H1 (cell line): ENCODE results near the gene ZC3H18. TPM values are rescaled to one million over a fixed set of nuclear protein-coding genes. Genes with fewer than 3 reads are reported as not detected.

ENCODE experiments used
- CTCF ChIA-PET: fragments of 300-600 bp; sonication (Branson Sonifier 250); formaldehyde crosslinking; loops from one replicate; lab custom pipeline; 2021; ENCODE audit not compliant: partially characterized antibody; lab: Charles Lee
- POLR2A ChIA-PET: fragments of 300-600 bp; sonication (Branson Sonifier 250); formaldehyde crosslinking; loops from one replicate; lab custom pipeline; 2021; ENCODE audit warnings: inconsistent platforms; ENCODE audit not compliant: partially characterized antibody; lab: Charles Lee
- DNase-seq, 2 experiments: peaks; one replicate each; pipeline versions ENCODE4 v3.0.0 to v3.0.0-alpha.2; 2010 to 2022; ENCODE audit warnings: low spot score in 2 of 2, low read depth in 1 of 2, mixed read lengths in 1 of 2
- FAIRE-seq: peaks from 2 replicates; lab custom pipeline; 2011; peaks lifted over from hg19 to GRCh38; lab: Jason Lieb, UNC
- H2AFZ ChIP-seq: 2 replicates; pipeline ENCODE4 v1.8.1; 2012; ENCODE audit warnings: low read length, inconsistent platforms
- H2AK5ac ChIP-seq: 2 replicates; pipeline ENCODE4 v1.6.1; 2013; ENCODE audit warnings: low read depth, low read length
- H2BK120ac ChIP-seq: replicated peaks from 2 replicates; pipeline ENCODE3; 2013; ENCODE audit warnings: low read depth, low read length, inconsistent platforms
- H2BK12ac ChIP-seq: 2 replicates; pipeline ENCODE4 v1.6.1; 2013; ENCODE audit warnings: low read depth, low read length
- H2BK15ac ChIP-seq: 2 replicates; pipeline ENCODE4 v1.6.1; 2013; ENCODE audit warnings: low read length
- H2BK20ac ChIP-seq: 2 replicates; pipeline ENCODE4 v1.6.1; 2013; ENCODE audit warnings: low read length
- H2BK5ac ChIP-seq: 2 replicates; pipeline ENCODE4 v1.6.1; 2013; ENCODE audit warnings: low read depth, low read length
- H3K14ac ChIP-seq: 2 replicates; pipeline ENCODE4 v1.6.1; 2013; ENCODE audit warnings: inconsistent platforms; ENCODE audit not compliant: insufficient read length
- H3K18ac ChIP-seq: 2 replicates; pipeline ENCODE4 v1.6.1; 2013; ENCODE audit warnings: low read length; ENCODE audit errors: extremely low read depth
- H3K23ac ChIP-seq: 2 replicates; pipeline ENCODE4 v1.6.1; 2013; ENCODE audit warnings: inconsistent platforms; ENCODE audit not compliant: insufficient read length
- H3K23me2 ChIP-seq: 2 replicates; pipeline ENCODE4 v1.6.1; 2013; ENCODE audit warnings: low read depth, low read length
- H3K27ac ChIP-seq: 2 replicates; pipeline ENCODE4 v1.6.1; 2011; ENCODE audit warnings: low read depth, low read length, inconsistent platforms
- H3K27me3 ChIP-seq, 4 experiments: replicated peaks in 1 of 4; 1 replicate in 1 of 4; 2 replicates in 3 of 4; pipeline versions ENCODE4 v1.6.1 to v1.8.1; 2011 to 2013; ENCODE audit warnings: low read length in 3 of 4, mild to moderate bottlenecking in 3 of 4, inconsistent platforms in 2 of 4, mixed read lengths in 2 of 4, moderate library complexity in 1 of 4; ENCODE audit not compliant: control insufficient read depth in 3 of 4, insufficient read depth in 3 of 4; ENCODE audit errors: extremely low read depth in 1 of 4
- H3K36me3 ChIP-seq, 4 experiments: 2 replicates each; pipeline versions ENCODE4 v1.6.1 to v1.8.1; 2011 to 2013; ENCODE audit warnings: mild to moderate bottlenecking in 4 of 4, low read length in 3 of 4, moderate library complexity in 2 of 4, control low read depth in 1 of 4, inconsistent platforms in 1 of 4; ENCODE audit not compliant: insufficient read depth in 4 of 4, control insufficient read depth in 2 of 4
- H3K4ac ChIP-seq: replicated peaks from 2 replicates; pipeline ENCODE3; 2013; ENCODE audit warnings: low read length, low read depth, mixed read lengths, inconsistent platforms; ENCODE audit not compliant: insufficient read length
- H3K4me1 ChIP-seq, 4 experiments: replicated peaks in 1 of 4; 1 replicate in 1 of 4; 2 replicates in 3 of 4; pipeline versions ENCODE4 v1.6.1 to v1.8.1; 2011 to 2013; ENCODE audit warnings: low read length in 3 of 4, inconsistent platforms in 2 of 4, mixed read lengths in 1 of 4; ENCODE audit not compliant: insufficient read depth in 4 of 4, control insufficient read depth in 3 of 4
- H3K4me2 ChIP-seq, 2 experiments: 2 replicates each; pipeline versions ENCODE4 v1.6.1 to v1.8.1; 2011 to 2013; ENCODE audit warnings: low read depth in 2 of 2, low read length in 2 of 2, control low read depth in 1 of 2, inconsistent platforms in 1 of 2, mild to moderate bottlenecking in 1 of 2; ENCODE audit not compliant: insufficient read depth in 1 of 2
- H3K4me3 ChIP-seq, 4 experiments: fragments of 200-600, 300-600 bp in 1 of 4; sonication (generic), shearing (Covaris generic), sonication (Bioruptor Twin) in 1 of 4; 2 replicates each; pipeline versions ENCODE4 v1.5.1 to v1.8.1; 2011 to 2016; ENCODE audit warnings: low read length in 4 of 4, low read depth in 3 of 4, control low read depth in 2 of 4, inconsistent platforms in 2 of 4, mild to moderate bottlenecking in 2 of 4, mixed read lengths in 1 of 4, moderate library complexity in 1 of 4; ENCODE audit not compliant: insufficient read depth in 2 of 4; ENCODE audit errors: extremely low read depth in 1 of 4
- H3K56ac ChIP-seq: replicated peaks from 2 replicates; pipeline ENCODE3; 2013; ENCODE audit warnings: low read depth, mild to moderate bottlenecking, mixed read lengths, low read length, inconsistent platforms; ENCODE audit not compliant: insufficient read length
- H3K79me1 ChIP-seq: 2 replicates; pipeline ENCODE4 v1.6.1; 2013; ENCODE audit warnings: low read depth, low read length, control low read depth
- H3K79me2 ChIP-seq, 2 experiments: 2 replicates each; pipeline versions ENCODE4 v1.6.1 to v1.8.1; 2012 to 2013; ENCODE audit warnings: low read length in 2 of 2, mild to moderate bottlenecking in 2 of 2, inconsistent platforms in 1 of 2; ENCODE audit not compliant: insufficient read depth in 2 of 2, control insufficient read depth in 1 of 2
- H3K9ac ChIP-seq, 4 experiments: replicated peaks in 1 of 4; 1 replicate in 1 of 4; 2 replicates in 3 of 4; pipeline versions ENCODE4 v1.6.1 to v1.8.1; 2011 to 2013; ENCODE audit warnings: low read depth in 3 of 4, low read length in 3 of 4, control low read depth in 2 of 4, mild to moderate bottlenecking in 2 of 4, moderate library complexity in 2 of 4, inconsistent platforms in 1 of 4; ENCODE audit errors: extremely low read depth in 1 of 4
- H3K9me3 ChIP-seq, 2 experiments: 2 replicates each; pipeline versions ENCODE4 v1.6.1 to v1.8.1; 2012 to 2013; ENCODE audit warnings: mild to moderate bottlenecking in 2 of 2, moderate library complexity in 2 of 2, control low read depth in 1 of 2, inconsistent platforms in 1 of 2, low read depth in 1 of 2, low read length in 1 of 2, mixed read lengths in 1 of 2; ENCODE audit not compliant: insufficient read depth in 2 of 2
- H4K20me1 ChIP-seq, 2 experiments: replicated peaks in 1 of 2; 2 replicates each; pipeline versions ENCODE3 to v1.8.1; 2011 to 2013; ENCODE audit warnings: inconsistent platforms in 2 of 2, low read length in 2 of 2, mild to moderate bottlenecking in 1 of 2; ENCODE audit not compliant: insufficient read depth in 2 of 2, control insufficient read depth in 1 of 2
- H4K5ac ChIP-seq: 2 replicates; pipeline ENCODE4 v1.6.1; 2013; ENCODE audit warnings: low read length, low read depth, mixed read lengths, inconsistent platforms; ENCODE audit not compliant: insufficient read length
- H4K8ac ChIP-seq: 2 replicates; pipeline ENCODE4 v1.8.0; 2013; ENCODE audit warnings: mild to moderate bottlenecking, moderate library complexity, low read length, inconsistent platforms; ENCODE audit not compliant: insufficient read depth; ENCODE audit errors: extremely low read depth
- H4K91ac ChIP-seq: replicated peaks from 2 replicates; pipeline ENCODE3; 2013; ENCODE audit warnings: low read length, mixed read lengths, inconsistent platforms; ENCODE audit not compliant: insufficient read length
- BCL11A ChIP-seq, 2 experiments: IDR thresholded peaks; one replicate each; pipeline ENCODE4 v1.6.1; 2011; ENCODE audit warnings: low read depth in 2 of 2, low read length in 2 of 2, mild to moderate bottlenecking in 2 of 2
- BRCA1 ChIP-seq: IDR thresholded peaks from 2 replicates; pipeline ENCODE4 v1.6.1; 2012; ENCODE audit warnings: low read depth, low read length, improper control_type of control experiment
- CBX8 ChIP-seq: fragments of 300-800, 300-1000 bp; sonication (generic); IDR thresholded peaks from 2 replicates; pipeline ENCODE4 v1.7.1; 2016; ENCODE audit warnings: low read depth, low read length, borderline replicate concordance
- CHD1 ChIP-seq: IDR thresholded peaks from 2 replicates; pipeline ENCODE4 v1.6.1; 2012; ENCODE audit warnings: low read depth, low read length, improper control_type of control experiment
- CTBP2 ChIP-seq: IDR thresholded peaks from 2 replicates; pipeline ENCODE4 v1.7.0; 2011; ENCODE audit warnings: borderline replicate concordance, mild to moderate bottlenecking, moderate library complexity, mixed read lengths, low read length; ENCODE audit not compliant: insufficient read depth, insufficient read length
- GTF2F1 ChIP-seq: IDR thresholded peaks from 2 replicates; pipeline ENCODE4 v1.6.1; 2012; ENCODE audit warnings: low read depth, low read length, improper control_type of control experiment, borderline replicate concordance
- JUN ChIP-seq: IDR thresholded peaks from 2 replicates; pipeline ENCODE4 v1.6.1; 2011; ENCODE audit warnings: low read depth, mild to moderate bottlenecking, improper control_type of control experiment, low read length
- MAX ChIP-seq: IDR thresholded peaks from 2 replicates; pipeline ENCODE4 v1.6.1; 2012; ENCODE audit warnings: inconsistent platforms
- NRF1 ChIP-seq: IDR thresholded peaks from 2 replicates; pipeline ENCODE4 v1.6.1; 2011; ENCODE audit warnings: mild to moderate bottlenecking, low read depth, low read length, improper control_type of control experiment
- SAP30 ChIP-seq: fragments of 300-600 bp; sonication (generic); IDR thresholded peaks from 2 replicates; pipeline ENCODE4 v1.7.1; 2012; ENCODE audit warnings: low read length, moderate library complexity, mild to moderate bottlenecking, inconsistent platforms; ENCODE audit not compliant: insufficient read depth, insufficient replicate concordance
- SIRT6 ChIP-seq: IDR thresholded peaks from one replicate; pipeline ENCODE4 v1.7.1; 2012; ENCODE audit warnings: low read length, inconsistent platforms
- YY1 ChIP-seq: IDR thresholded peaks from 2 replicates; pipeline ENCODE4 v1.6.1; 2011; ENCODE audit warnings: low read depth, mild to moderate bottlenecking, low read length
- WGBS, 2 experiments: shearing (Covaris generic) in 1 of 2; methylation state at CpG; one replicate each; pipeline versions ENCODE4 v1.1.6 to v1.1.7; 2013 to 2015; ENCODE audit warnings: low lambda C conversion rate in 2 of 2, mixed read lengths in 2 of 2, inconsistent platforms in 1 of 2, low coverage in 1 of 2, missing lambda C conversion rate in 1 of 2; ENCODE audit not compliant: insufficient replicate concordance in 2 of 2, insufficient coverage in 1 of 2, insufficient read length in 1 of 2; ENCODE audit errors: extremely low coverage in 1 of 2, missing lambda C conversion rate in 1 of 2; 5-methylcytosine and 5-hydroxymethylcytosine counted together
- polyA plus RNA-seq, 7 experiments: library from polyadenylated mRNA; depleted of rRNA in 3 of 7; stranded (reverse) in 5 of 7; unstranded in 2 of 7; fragments of >200 nt in 5 of 7; fragments of 200-250 nt in 2 of 7; gene quantifications; 1 replicate in 5 of 7; 2 replicates in 1 of 7; 4 replicates in 1 of 7; pipeline versions ENCODE4 v1.2.1 to v1.2.3, GENCODE V29; 2011 to 2013; ENCODE audit warnings: missing spikeins in 2 of 7, mixed read lengths in 2 of 7
- total RNA-seq: library from RNA; stranded (reverse); fragmentation: NEBNext Ultra II Directional; extraction: Animal tissue kit (Norgen Biotek cat#: 25700); gene quantifications from 2 replicates; pipeline ENCODE4 v1.2.1, GENCODE V29; 2021

The ZC3H18 gene
- total and polyA plus RNA-seq, 2 of the 8 experiments (the other 6 are each of a cell fraction or from before 2014, with no cell fraction given): 12.1 to 73.2 TPM

DNA sequence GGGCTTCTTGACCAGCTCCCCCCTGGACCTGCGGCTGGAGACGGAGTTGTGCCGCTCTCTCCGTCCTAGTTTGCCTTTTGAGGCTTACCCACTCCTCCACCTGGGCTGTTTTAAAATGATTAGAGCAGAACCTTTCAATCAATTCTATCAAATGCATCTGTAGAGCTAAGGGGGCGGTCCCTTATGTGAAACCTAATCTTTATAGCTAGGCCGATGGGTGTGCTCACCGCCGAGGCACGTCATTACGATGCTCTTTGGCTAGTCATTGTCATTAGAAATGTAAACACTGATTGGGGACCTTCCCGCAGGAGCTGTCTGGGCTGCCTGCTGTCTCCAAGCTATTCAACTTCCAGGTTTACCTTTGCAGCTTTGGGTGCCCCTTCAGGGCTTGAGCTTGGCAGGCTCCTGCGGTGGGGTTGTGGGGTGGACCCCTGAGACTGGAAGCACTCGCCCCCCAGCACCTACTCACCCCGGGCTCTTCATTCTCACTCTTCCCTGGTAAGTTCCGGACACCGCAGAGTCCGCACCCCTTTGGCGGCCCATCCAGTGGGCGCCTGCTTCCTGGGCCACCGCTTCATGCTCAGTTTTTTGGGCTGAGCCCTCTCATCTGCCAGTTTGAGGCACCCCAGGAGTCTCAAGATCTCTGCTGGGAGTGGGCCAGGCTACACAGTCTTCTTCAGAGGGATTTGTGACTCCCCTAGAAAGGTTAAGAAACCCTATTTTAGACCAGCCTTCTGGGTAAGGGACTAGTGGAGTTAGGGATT, 47.2 kb downstream of the ZC3H18 start:
- Histone ChIP-seq H4K5ac (no peak overlapping the region), H3K27me3 (no peaks in the 10 kb centered on the region), H3K18ac (no peak overlapping the region), H4K91ac (no peak overlapping the region), H2BK12ac (no peak overlapping the region), H2BK120ac (no peak overlapping the region), H3K9me3 (no peaks in the 10 kb centered on the region), H3K4ac (no peak overlapping the region), H3K9ac (no peak overlapping the region), H2BK20ac (no peak overlapping the region), H3K23ac (no peak overlapping the region), H3K56ac (no peak overlapping the region), H3K4me1 (peaks cover 0 to 6% (median 0%) of the 10 kb centered on the region in 4 experiments; a peak in 1 of 7 replicates), H4K8ac (no peak overlapping the region; the same call in 1 of the 2 replicates), H3K79me1 (peaks cover 24% of the 10 kb centered on the region), H3K79me2 (peaks cover 0 to 15% of the 10 kb centered on the region in 2 experiments; a peak in 1 of 4 replicates), H3K4me3 (no peak overlapping the region), H3K36me3 (peaks cover 2 to 21% (median 8%) of the 10 kb centered on the region in 4 experiments), H4K20me1 (peaks cover 17 to 24% of the 10 kb centered on the region in 2 experiments), H3K23me2 (no peaks in the 10 kb centered on the region), H2AK5ac (no peak overlapping the region), H3K27ac (0 out of 2 replicates have a peak overlapping the region, but pooled peaks have one; percentile 3), H2AFZ (no peak overlapping the region), H2BK5ac (no peak overlapping the region), H2BK15ac (no peak overlapping the region), H3K4me2 (no peak overlapping the region), H3K14ac (no peak overlapping the region)
- CTCF ChIA-PET: interaction anchor here (0.6 to 3.3 kb wide), 13 partner anchors 8 to 180 kb away, joined by 3 to 18 read pairs (median 3); partner anchors contain the start of gene IL17C
- DNase-seq (no peak), FAIRE-seq (no peak)
- POLR2A ChIA-PET: interaction anchor here (0.6 to 2.0 kb wide), 4 partner anchors 19 to 60 kb away, joined by 3 to 10 read pairs (median 3); partner anchors contain the start of gene IL17C
- WGBS, 2 experiments: 86% methylated on average over 20 of the region's 20 CpGs; no CpG with 5 or more reads in 1 of the 2 experiments
- TF ChIP-seq JUN (no peak), CHD1 (no peak), SIRT6 (no peak), CBX8 (no peak), CTBP2 (no peak), GTF2F1 (no peak), SAP30 (no peak), BCL11A (IDR thresholded peaks at IDR 0.05; ENCODE audit: low read depth in 2 of 2, low read length in 2 of 2) (no peak), NRF1 (no peak), MAX (no peak), BRCA1 (no peak), YY1 (no peak)
